HuH-7 (cell line): ENCODE data around the gene SIAH3.
A peak's percentile ranks its signal among the peaks of the same experiment; 100 is the strongest.
"Not testable (repeated sequence)": the region's sequence is repeated elsewhere in the genome, so short reads cannot be mapped to it uniquely, and the experiment has no call there.

Experiments used
- DNase-seq: peaks from one replicate; pipeline ENCODE4 v3.0.0; 2011; ENCODE audit warnings: low spot score

Gene SIAH3, protein sequence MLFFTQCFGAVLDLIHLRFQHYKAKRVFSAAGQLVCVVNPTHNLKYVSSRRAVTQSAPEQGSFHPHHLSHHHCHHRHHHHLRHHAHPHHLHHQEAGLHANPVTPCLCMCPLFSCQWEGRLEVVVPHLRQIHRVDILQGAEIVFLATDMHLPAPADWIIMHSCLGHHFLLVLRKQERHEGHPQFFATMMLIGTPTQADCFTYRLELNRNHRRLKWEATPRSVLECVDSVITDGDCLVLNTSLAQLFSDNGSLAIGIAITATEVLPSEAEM

GRCh38 chr13:45851171-45851921 is at the start of gene SIAH3:
Gene SIAH3 (minus strand): TSS chr13:45851753. CDS start chr13:45851629, 124 bp downstream.
- DNase-seq: no peak

DNA sequence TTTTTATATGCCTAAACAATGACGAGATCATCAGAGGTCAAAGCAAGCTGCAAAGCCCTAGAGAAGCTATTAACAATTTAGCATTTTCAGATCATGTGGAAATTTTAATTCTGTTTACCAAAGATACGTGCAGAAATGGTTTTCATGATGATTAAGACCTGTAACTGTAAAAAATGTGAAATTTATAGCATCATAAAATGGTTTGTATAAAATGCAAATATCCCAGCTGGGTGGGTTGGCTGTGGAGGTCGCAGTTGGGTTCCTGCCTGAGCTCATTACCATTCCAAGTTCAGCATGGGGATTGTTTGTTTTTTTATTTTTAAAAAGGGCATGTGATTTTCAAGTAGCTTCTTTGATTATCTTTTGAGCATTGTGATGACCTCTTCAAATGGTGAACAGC is 47.9 kb upstream of the SIAH3 start:
- DNase-seq: no peak

- DNase-seq: no peak
Measured at GRCh38 chr13:45897562-45897961, 46.0 kb upstream of the SIAH3 start.

DNA sequence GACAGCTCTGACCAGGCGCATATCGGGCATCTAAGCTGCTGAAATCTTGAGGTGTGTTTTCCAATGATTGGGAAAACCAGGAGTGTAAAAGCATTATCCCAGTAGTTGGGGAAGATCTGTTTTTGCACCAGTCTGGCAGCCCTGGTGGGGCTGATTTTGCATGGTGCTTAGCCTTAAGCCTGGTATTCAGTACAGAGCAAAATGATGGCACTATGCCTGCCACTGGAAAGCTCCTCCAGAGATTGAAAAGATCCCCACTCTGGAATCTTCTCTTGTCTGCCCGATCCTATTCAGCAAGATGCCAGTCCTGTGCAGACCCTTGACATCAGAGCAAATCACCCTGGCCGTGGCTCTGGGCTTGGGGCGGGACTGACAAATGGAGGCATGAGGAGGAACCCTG is 44.7 kb upstream of the SIAH3 start:
- DNase-seq: no peak

DNA sequence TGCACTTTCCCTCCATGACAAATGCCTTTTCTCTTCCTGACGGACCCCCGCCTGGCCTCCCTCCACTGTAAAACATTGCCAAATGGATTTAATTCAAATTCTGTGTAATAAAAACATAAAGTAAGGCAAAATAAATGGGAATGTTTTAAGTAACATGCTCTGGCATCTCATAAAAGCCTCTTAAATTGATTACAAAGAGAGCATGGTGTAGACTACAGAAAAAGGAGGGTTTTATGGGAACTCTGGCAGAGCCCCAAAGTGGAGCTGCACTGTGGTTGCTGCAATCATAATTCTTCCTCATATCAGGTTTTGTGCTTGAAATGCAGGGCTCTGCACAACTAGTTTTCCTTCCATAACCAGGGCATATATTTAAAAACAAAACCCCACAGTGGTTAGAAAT is 44.3 kb upstream of the SIAH3 start:
- no peak for DNase-seq

DNA sequence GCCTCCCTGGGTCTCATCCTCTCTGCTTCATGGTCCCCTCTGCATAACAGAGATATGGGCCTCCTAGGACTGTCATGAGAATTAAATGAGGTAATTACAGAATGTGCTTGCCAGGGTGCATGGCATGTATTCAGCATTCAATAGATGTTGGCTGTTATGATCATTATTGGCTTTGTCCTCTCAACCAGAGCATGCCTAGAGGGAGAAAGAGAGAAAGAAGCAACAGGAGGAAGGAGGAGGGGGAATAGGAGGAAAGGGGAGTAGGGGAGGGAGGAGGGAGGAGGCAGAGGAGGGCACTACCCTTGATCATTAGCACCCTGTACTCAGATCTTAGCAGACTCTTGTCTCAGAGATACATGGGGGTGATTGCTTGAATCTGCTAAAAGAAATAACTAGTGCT is 41.0 kb upstream of the SIAH3 start:
- no peak for DNase-seq

DNA sequence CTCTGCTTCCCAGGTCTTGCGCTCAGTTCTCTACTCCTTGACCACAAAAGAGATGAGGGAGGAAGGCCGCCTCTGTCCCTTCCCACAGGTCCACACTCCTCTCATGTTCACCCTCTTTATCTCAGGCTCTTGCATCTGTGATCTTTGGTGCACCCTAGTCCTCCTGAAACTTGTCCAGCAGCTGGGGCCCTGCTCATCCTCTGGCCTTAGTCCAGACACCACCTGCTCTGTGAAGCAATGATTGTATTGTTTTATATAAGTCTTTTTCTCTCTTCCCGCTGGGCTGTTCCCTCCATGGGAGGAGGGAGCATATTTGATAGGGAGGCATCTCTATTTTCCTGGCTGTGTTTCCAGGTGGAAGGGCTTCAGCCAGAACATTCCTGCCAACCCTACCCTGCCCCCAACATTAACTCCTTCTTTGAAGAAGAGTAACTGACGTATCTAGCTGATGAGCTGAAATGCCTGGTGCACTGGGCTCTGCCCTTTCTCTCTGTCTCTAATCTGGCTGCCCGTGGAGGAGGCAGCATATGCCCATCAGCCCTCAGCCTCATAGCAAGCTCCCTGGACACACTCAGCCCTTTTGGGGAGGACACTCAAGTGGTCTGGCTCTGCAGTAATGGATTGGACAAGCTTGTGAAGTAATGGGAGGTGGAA is 38.2 kb upstream of the SIAH3 start:
- no peak for DNase-seq

DNA sequence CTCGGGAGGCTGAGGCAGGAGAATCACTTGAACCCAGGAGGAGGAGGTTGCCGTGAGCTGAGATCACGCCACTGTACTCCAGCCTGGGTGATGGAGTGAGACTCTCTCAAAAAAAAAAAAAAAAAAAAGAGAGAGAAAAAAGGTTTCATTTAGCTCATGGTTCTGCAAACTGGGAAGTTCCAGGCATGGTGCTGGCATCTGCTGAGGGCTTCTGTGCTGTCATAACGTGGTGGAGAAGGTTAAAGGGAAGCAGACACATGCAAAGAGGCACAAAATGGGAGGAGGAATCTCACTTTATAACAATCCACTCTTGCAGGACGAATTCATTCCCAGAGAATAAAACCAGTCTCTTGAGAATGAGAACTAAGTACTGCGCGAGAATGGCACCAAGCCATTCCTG is 34.9 kb upstream of the SIAH3 start:
- no peak for DNase-seq

- no peak for DNase-seq
Measured at GRCh38 chr13:45885194-45885593, 33.6 kb upstream of the SIAH3 start.

- DNase-seq: no peak
Measured at GRCh38 chr13:45882626-45883025, 31.1 kb upstream of the SIAH3 start.

DNA sequence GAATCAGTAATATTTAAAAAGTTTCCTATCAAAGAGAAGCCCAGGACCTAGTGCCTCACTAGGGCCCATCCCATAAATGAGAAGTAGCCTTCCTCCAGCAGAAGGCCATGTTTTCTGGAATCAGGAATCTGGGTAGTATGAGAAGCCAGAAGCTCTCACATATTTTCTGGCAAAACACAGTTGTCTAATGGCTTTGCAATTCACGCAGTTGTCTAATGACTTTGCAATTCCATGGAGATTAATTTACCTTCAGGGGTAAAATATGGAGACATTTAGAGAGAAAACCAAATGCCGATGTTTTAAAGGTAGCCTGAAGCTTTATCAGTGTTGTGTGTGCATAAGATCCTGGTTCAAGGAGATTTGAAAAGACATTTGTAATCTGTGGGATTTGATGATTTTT is 29.8 kb upstream of the SIAH3 start:
- no peak for DNase-seq

DNA sequence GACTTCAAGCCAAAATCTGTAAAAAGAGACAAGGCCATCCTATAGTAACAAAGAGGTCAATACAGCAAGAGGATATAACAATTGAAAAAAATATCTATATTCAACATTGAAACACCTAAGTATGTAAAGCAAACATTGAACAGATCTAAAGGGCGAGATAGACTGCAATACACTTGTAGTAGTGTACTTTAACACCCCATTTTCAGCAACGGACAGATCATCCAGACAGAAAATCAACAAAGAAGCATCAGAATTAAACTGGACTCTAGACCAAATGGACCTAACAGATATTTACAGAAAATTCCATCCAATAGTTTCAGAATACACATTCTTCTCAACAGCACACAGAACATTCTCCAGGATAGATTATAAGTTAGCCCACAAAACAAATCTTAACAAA is 28.7 kb upstream of the SIAH3 start:
- DNase-seq: no peak

- peak; percentile 37 for DNase-seq
Measured at GRCh38 chr13:45879666-45880065, 28.1 kb upstream of the SIAH3 start.

GRCh38 chr13:45878966-45879365 is 27.4 kb upstream of the SIAH3 start:
- DNase-seq: no peak

- DNase-seq: no peak
Measured at GRCh38 chr13:45876781-45877180, 25.2 kb upstream of the SIAH3 start.

GRCh38 chr13:45875951-45876350 is 24.4 kb upstream of the SIAH3 start:
- no peak for DNase-seq

DNA sequence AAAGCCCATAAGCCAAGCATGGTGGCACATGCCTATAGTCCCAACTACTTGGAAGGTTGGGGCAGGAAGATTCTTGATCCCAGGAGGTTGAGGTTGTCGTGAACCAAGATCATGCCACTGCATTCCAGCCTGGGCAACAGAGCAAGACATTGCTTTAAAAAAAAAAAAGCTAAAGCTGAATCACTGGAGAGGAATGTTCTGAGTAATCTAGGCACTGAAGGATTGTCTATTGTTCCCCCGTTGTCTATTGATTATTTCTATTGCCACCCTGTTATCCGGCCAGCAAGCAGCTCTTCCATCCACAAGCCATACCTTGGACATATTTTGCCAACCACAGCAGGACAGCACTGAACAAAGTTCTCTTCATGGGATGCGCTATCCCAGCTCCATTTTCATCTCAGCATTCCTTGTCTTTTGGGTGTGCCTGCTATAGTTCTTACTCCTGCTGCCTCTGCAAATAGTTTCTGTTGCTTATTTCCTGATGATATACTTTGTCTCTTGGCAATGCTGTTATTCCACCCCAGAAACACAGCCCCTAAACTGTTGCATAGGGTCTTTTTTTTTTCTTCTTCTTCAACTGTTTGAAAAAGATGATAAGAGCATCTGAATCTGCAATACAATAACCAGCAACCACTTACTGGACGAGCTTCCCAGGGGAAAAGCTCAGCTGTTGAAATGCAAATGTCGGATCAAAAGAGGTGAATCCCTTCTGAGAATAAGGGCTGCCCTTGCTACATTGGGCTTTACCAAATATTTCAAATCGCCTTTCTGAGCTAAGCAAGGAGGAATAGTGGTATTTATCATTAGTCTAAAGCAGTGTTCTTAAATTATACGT is 22.2 kb upstream of the SIAH3 start:
- DNase-seq: no peak

GRCh38 chr13:45872566-45872965 is 21.0 kb upstream of the SIAH3 start:
- DNase-seq: no peak

DNA sequence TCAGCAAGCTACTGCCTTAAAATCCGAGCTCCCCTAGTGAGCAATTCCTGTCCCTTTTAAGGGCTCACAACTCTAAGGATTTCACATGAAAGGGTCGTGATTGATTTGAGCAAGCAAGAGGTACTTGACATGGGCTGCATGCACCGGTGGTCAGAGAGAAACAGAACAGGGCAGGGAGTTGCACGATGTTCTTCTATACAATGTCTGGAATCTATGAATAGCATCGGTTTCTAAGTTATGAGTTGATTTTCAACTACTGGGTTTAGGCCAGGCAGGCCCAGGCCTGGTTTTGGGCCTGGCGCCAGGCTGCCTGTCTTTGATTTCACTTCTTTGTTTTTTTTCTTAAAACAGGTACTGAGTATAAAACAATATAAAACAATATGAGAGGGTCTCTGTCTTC is 19.6 kb upstream of the SIAH3 start:
- DNase-seq: not testable (repeated sequence)

DNA sequence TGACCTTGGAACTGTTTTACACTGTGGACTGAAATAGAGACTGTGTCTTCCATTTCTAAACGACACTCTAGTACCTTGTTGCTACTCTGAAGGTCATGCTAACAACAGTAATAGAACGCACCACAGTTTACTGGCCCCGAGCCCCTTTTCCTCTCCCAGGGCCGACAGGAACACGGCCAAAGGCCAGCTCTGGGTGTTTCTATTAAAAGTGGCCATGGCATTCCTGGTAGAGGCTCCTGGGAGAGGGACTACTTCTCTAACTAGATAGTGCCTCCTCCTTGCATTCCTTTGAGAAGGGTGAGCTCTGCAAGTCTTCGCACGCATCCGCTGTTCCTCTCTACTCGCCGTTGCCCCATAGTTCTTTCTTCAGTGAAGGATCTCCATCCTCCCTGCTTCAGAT is 18.7 kb upstream of the SIAH3 start:
- no peak for DNase-seq

- DNase-seq: no peak
Measured at GRCh38 chr13:45865414-45865813, 13.9 kb upstream of the SIAH3 start.
